ENCODE results near the gene LRCH1. TPM values are rescaled to one million over a fixed set of nuclear protein-coding genes. Genes with fewer than 3 reads are reported as not detected.

The LRCH1 gene
- total and polyA plus RNA-seq, 2 donors (not counting 1 experiment from before 2014, with no cell fraction given) = 12.0 to 12.4 TPM

DNA sequence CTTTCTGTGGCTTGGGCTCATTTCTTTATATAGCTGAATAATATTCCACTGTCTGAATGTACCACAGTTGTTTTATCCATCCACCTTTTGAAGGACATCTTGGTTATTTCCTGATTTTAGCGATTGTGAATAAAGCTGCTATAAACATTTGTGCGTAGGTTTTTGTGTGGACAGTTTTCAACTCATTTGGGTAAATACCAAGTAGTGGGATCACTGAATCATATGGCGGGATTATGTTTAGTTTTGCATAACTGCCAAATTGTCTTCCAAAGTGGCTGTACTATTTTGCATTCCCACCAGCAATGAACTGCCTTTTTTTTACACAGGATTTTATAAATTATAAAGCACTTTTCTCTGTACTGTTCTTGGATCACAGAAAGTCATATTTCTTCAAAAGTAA lies 13.7 kb upstream of the LRCH1 start:
- no peak for TF ChIP-seq EZH2 (IDR thresholded peaks at IDR 0.05; ENCODE audit: low read length, missing control alignments)
- no peak for TF ChIP-seq CTCF (conservative IDR thresholded peaks at IDR 0.05 in 1 of 2, IDR thresholded peaks at IDR 0.05 in 1 of 2; ENCODE audit: low read depth in 1 of 2, low read length in 2 of 2)
- H3K4me3 ChIP-seq (replicated peaks in 1 of 4; ENCODE audit: control extremely low read depth in 1 of 4, insufficient read depth in 1 of 4, low read depth in 3 of 4, low read length in 4 of 4) = no peak overlapping the region

GRCh38 chr13:46541210-46541609 lies 11.8 kb upstream of the LRCH1 start:
- Histone ChIP-seq H3K36me3 (ENCODE audit: control insufficient read depth, insufficient read depth, low read length) (no peaks in the 10 kb centered on the region), H3K4me2 (ENCODE audit: extremely low read depth, insufficient read depth, low read length) (no peak overlapping the region), H3K9ac (ENCODE audit: insufficient read depth, low read length) (no peak overlapping the region), H3K27me3 (ENCODE audit: control insufficient read depth, insufficient read depth, low read length) (peaks cover 2% of the 10 kb centered on the region), H2AFZ (ENCODE audit: low read length) (no peak overlapping the region), H4K20me1 (ENCODE audit: control insufficient read depth, extremely low read depth, insufficient read depth, low read length) (no peaks in the 10 kb centered on the region), H3K27ac (ENCODE audit: insufficient read depth, low read length) (no peak overlapping the region), H3K4me3 (replicated peaks in 1 of 4; ENCODE audit: control extremely low read depth in 1 of 4, insufficient read depth in 1 of 4, low read depth in 3 of 4, low read length in 4 of 4) (no peak overlapping the region), H3K9me3 (ENCODE audit: control insufficient read depth, insufficient read depth, low read depth, low read length) (no peaks in the 10 kb centered on the region), H3K79me2 (ENCODE audit: control insufficient read depth, insufficient read depth, low read length) (no peaks in the 10 kb centered on the region), H3K4me1 (ENCODE audit: control insufficient read depth, extremely low read depth, insufficient read depth, low read length) (no peaks in the 10 kb centered on the region)
- TF ChIP-seq CTCF (conservative IDR thresholded peaks at IDR 0.05 in 1 of 2, IDR thresholded peaks at IDR 0.05 in 1 of 2; ENCODE audit: low read depth in 1 of 2, low read length in 2 of 2) (no peak), EZH2 (IDR thresholded peaks at IDR 0.05; ENCODE audit: low read length, missing control alignments) (no peak)
- no peak for DNase-seq (ENCODE audit: low read depth in 2 of 2)

More for the DNA sequence above, 13.7 kb upstream of the LRCH1 start:
- Histone ChIP-seq H3K4me2 (ENCODE audit: extremely low read depth, insufficient read depth, low read length) (no peak overlapping the region), H3K9me3 (ENCODE audit: control insufficient read depth, insufficient read depth, low read depth, low read length) (no peaks in the 10 kb centered on the region), H3K79me2 (ENCODE audit: control insufficient read depth, insufficient read depth, low read length) (no peaks in the 10 kb centered on the region), H3K9ac (ENCODE audit: insufficient read depth, low read length) (no peak overlapping the region), H4K20me1 (ENCODE audit: control insufficient read depth, extremely low read depth, insufficient read depth, low read length) (no peaks in the 10 kb centered on the region), H3K4me1 (ENCODE audit: control insufficient read depth, extremely low read depth, insufficient read depth, low read length) (no peaks in the 10 kb centered on the region), H3K27ac (ENCODE audit: insufficient read depth, low read length) (no peak overlapping the region), H2AFZ (ENCODE audit: low read length) (no peak overlapping the region), H3K36me3 (ENCODE audit: control insufficient read depth, insufficient read depth, low read length) (no peaks in the 10 kb centered on the region), H3K27me3 (ENCODE audit: control insufficient read depth, insufficient read depth, low read length) (no peaks in the 10 kb centered on the region)
- DNase-seq (ENCODE audit: low read depth in 2 of 2) = no peak

GRCh38 chr13:46542833-46543232 lies 10.1 kb upstream of the LRCH1 start:
- Histone ChIP-seq H3K9me3 (ENCODE audit: control insufficient read depth, insufficient read depth, low read depth, low read length) (no peaks in the 10 kb centered on the region), H3K4me1 (ENCODE audit: control insufficient read depth, extremely low read depth, insufficient read depth, low read length) (no peaks in the 10 kb centered on the region), H3K9ac (ENCODE audit: insufficient read depth, low read length) (no peak overlapping the region), H2AFZ (ENCODE audit: low read length) (no peak overlapping the region), H3K4me2 (ENCODE audit: extremely low read depth, insufficient read depth, low read length) (no peak overlapping the region), H3K79me2 (ENCODE audit: control insufficient read depth, insufficient read depth, low read length) (no peaks in the 10 kb centered on the region), H4K20me1 (ENCODE audit: control insufficient read depth, extremely low read depth, insufficient read depth, low read length) (no peaks in the 10 kb centered on the region), H3K4me3 (replicated peaks in 1 of 4; ENCODE audit: control extremely low read depth in 1 of 4, insufficient read depth in 1 of 4, low read depth in 3 of 4, low read length in 4 of 4) (no peak overlapping the region), H3K27me3 (ENCODE audit: control insufficient read depth, insufficient read depth, low read length) (peaks cover 2% of the 10 kb centered on the region), H3K27ac (ENCODE audit: insufficient read depth, low read length) (no peak overlapping the region), H3K36me3 (ENCODE audit: control insufficient read depth, insufficient read depth, low read length) (no peaks in the 10 kb centered on the region)
- DNase-seq (ENCODE audit: low read depth in 2 of 2) = no peak
- TF ChIP-seq EZH2 (IDR thresholded peaks at IDR 0.05; ENCODE audit: low read length, missing control alignments) (no peak), CTCF (conservative IDR thresholded peaks at IDR 0.05 in 1 of 2, IDR thresholded peaks at IDR 0.05 in 1 of 2; ENCODE audit: low read depth in 1 of 2, low read length in 2 of 2) (no peak)

Measured in fibroblast of lung (primary cell).